Measurements from ENCODE around the gene SSNA1.
"Not testable (repeated sequence)": the region's sequence is repeated elsewhere in the genome, so short reads cannot be mapped to it uniquely, and the experiment has no call there.

The SSNA1 gene

DNA sequence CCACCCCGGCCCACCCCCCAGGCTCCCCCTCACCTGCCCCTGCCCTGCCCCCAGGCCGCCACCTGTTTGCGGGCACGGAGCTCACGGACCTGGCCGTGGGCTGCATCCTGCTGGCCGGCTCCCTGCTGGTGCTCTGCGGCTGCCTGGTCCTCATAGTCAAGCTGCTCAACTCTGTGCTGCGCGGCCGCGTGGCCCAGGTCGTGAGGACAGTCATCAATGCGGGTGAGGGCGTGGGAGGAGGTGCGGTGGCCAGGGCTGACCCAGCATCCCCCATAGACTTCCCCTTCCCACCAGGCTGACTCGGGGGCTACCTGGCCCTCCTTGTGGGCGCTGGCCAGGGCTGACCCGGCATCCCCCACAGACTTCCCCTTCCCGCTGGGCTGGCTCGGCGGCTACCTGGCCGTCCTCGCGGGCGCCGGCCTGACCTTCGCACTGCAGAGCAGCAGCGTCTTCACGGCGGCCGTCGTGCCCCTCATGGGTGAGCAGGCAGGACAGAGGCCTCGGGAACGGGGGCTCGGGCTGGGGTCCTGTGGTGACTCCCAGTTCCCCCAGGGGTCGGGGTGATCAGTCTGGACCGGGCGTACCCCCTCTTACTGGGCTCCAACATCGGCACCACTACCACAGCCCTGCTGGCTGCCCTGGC lies 45.7 kb downstream of the SSNA1 start:
- no peak for DNase-seq

- DNase-seq, result no peak
These were observed 46.4 kb downstream of the SSNA1 start for GRCh38 chr9:137234758-137235423.

GRCh38 chr9:137235424-137236237 lies 47.2 kb downstream of the SSNA1 start:
- DNase-seq, result no peak

DNA sequence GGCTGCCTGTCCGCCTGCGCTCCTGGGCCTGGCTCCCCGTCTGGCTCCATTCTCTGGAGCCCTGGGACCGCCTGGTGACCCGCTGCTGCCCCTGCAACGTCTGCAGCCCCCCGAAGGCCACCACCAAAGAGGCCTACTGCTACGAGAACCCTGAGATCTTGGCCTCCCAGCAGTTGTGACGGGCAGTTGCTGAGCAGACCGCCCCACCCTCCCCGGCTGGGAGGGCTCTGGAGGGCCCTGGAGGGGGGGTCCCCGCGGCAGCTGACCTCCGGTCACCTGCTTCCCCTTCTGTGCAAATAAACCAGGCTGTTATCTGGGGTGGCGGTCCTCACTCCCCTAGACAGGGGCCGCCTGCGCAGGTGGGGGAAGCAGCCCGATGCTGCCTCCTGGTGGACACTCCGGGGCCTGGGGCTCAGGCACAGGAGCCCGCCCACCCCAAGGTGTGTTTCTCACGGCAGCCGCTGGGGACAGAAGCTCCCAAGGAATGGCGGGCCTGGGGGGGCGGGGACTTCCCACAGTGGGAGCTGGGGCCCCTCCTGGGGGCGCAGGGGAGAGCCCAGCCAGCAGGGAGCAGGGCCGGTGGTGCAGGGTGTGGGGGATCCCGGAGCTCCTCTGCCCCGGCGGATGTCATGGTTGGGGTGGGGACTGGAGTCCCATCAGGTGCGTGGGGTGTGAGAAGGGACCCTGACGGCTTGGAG lies 47.9 kb downstream of the SSNA1 start:
- DNase-seq, result peak; percentile 80

DNA sequence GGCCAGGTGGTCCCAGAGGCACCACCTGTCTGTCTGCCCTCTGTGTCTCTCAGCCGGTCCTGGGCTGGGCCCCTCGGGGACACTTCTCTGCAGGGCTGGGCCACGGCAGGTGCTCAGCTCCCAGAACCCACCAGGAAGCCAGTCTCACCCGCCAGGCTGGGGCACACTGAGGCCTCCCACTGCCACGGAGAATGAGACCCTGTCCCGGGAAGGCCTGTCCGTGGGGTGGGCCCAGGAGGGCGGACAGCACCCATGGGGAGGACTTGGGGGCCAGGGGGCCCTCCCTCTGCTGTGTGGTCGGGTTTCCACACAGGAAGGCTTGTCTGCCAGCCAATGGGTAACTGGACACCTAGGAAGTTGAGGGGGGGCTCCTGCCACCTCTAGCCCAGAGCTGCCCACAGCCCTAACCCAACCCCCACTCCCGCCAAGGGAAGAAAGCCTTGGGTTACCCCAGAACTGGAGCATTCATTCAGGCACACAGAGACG lies 48.5 kb downstream of the SSNA1 start:
- peak; percentile 49 for DNase-seq

GRCh38 chr9:137237759-137238726 lies 49.6 kb downstream of the SSNA1 start:
- DNase-seq, result peak; percentile 58

- not testable (repeated sequence) for DNase-seq
These were observed 51.2 kb downstream of the SSNA1 start for GRCh38 chr9:137239541-137240200.
